GM10847 (cell line): ENCODE measurements around the gene HAAO.

Experiments
- POLR2A ChIP-seq: IDR thresholded peaks from 2 replicates; pipeline ENCODE4 v1.6.1; 2011; ENCODE audit not compliant: insufficient read length; ENCODE audit errors: extremely low read depth

Gene HAAO

DNA sequence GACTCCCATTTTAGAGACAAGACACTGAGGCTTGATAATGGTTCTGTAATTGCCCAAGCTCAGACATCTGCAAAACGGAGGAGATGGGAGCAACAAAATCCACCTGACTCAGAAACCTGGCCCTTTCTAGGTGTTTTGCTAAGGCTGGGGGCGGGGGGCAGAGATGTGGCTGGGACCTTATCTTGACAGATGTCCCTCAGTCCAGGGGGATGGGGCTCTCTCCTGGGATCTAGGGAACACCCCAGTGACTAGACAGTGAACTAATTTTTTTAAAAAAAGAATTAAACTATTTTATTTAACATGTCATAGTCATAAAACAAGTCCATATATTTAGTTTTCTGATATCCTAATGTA is 32.0 kb upstream of the HAAO start:
- TF ChIP-seq POLR2A = no peak

DNA sequence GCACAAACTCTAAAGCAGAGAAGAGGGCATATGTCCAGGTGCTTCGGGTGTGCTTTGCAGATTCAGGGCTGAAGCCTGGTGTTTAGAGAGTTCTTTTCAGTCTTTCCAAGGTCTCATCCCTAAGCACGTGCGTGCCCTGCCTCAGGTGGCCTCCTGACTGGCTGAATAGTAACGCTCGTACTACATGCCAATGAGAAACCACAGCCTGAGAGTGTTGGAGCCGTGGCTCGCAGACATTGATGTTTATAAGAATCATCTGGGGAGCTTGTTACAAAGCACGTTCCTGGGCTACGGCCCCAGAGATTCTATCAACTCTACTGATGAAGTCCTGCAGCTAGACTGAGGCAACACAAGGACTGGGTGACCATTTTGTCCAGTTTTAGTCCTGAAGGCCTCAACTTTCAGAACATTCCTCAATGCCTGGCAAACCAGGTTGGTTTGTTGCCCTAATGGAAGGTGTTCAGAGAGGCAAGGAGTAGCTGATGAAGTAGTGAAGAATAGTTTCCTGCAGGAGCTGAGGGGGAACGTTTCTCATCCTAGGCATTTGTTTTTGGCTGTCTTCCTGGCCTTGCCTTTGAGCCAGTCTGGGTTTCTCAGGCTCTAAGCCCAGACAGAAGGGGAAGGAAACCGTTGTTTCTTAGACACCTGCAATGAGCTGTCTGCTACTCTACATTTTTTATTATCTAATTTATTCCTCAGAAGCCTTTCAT is 31.5 kb upstream of the HAAO start:
- TF ChIP-seq POLR2A = no peak

DNA sequence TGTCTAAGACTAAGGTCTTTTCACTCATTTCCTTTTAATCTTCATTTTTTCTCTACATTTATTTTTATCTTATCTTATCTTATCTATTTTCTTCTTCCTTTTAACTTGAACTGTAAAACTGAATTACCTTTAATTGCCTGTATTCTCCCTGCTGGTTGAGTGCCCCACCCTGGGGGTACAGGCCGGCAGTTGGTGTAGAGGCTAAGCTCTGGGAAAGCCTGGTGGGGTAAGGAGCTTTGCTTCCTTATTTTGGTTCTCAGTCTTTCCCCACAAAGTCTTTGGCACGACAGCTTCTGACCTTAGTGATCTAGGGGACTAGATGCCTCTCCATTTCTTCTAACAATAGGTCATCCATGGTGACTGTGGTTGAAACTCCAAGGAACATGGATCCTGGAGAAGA is 26.8 kb upstream of the HAAO start:
- TF ChIP-seq POLR2A = no peak

DNA sequence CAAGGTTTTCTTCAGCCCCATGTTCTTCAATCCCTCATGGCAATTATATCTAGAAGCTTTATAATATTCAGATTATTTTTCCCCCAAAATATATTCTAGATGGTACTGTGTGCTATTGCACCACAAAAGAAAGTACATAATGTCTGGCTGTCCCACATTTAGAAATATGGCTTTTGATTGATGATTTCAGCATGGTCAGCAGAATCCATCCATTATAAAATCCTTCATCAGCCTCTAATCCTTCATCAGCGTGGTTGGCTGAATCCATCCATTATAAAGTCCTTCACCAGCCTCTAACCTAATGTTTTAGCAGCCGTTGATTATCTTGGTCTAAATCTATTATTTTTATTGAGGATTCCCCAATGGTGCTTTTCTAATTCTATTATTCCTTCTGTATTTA is 23.3 kb upstream of the HAAO start:
- TF ChIP-seq POLR2A = no peak

DNA sequence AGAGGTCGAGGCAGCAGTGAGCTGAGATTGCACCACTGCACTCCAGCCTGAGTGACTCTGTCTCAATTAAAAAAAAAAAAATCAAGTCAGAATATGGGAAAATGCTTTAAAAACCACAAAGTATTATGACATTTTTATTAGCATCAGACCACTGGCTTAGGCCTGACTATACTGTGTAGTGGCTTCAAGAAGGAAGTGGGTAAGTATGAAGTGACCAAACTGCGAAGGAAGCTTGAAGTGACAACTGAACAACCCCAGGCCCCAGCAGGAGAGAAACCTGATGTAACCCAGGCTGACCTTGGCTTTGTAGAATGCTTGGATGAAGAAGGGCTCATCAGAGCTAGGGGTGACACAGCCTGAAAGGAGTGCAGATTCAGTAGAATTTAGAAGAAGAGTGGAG is 21.4 kb upstream of the HAAO start:
- no peak for TF ChIP-seq POLR2A

DNA sequence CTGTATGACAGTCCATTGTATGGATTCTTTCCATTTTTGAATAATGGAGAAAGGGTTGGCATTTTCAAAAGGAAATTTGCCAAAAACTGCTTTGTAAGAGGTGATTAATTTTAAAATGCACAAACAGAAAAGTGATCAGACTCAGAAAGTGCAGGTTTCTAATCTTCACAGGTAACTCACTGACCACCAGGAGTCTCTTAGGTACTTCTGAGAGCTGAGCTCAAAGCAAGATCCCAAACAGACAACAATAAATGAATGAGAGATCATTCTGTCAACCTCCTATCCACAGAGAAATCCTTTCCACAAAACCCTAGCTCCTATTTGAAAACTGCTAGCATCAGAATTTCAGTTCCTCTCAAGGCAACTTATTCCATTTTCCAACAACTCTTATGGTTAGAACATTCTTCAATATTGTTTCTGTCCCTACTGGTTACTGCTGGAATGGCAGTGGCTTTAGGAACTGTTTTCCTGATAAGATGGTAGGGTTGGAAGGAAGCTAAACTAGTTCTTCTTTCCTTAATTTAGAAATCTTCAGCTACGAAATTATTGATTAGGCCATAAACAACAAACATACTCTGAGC is 20.6 kb upstream of the HAAO start:
- no peak for TF ChIP-seq POLR2A

DNA sequence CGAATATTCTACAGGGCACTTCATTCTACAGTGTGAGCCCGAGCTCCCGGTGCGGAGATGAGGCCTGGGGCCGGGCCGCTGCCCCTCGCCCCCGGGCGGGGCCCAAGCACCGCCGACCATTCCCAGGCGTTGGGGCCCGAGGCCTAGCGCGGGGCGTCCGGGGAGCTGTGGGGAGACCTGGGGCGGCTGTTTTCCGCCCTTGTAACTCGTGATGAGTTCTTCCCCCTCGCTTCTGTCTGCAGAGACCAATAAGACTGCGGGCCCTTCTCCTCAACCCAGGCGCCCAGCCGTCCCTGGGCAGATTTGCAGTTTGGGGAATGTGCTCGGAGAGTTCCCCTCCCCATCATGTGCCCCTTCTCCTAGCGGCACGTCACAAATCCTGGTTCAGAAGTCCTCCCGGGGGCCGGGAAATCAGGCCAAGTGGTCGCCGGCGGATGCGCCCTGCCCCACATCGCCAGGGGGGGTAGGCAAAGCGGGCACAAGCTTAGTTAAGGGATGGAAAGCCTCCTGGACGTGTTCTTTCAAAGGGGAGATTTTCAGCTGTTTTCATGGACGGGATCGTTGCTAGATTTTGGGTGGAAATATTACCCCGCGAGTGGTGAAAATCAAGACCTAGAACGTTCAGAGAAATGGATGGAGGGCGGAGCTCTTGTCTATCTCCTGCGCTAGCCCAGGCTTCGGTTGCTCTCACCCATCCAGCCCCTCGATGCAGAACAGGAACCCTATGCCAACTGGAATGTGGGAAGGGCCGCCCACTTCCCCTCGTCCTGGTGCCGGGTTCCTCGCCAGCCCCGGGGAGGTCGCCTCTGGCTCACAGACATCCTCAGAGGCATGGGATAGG is 18.8 kb upstream of the HAAO start:
- TF ChIP-seq POLR2A = peak; percentile 11

DNA sequence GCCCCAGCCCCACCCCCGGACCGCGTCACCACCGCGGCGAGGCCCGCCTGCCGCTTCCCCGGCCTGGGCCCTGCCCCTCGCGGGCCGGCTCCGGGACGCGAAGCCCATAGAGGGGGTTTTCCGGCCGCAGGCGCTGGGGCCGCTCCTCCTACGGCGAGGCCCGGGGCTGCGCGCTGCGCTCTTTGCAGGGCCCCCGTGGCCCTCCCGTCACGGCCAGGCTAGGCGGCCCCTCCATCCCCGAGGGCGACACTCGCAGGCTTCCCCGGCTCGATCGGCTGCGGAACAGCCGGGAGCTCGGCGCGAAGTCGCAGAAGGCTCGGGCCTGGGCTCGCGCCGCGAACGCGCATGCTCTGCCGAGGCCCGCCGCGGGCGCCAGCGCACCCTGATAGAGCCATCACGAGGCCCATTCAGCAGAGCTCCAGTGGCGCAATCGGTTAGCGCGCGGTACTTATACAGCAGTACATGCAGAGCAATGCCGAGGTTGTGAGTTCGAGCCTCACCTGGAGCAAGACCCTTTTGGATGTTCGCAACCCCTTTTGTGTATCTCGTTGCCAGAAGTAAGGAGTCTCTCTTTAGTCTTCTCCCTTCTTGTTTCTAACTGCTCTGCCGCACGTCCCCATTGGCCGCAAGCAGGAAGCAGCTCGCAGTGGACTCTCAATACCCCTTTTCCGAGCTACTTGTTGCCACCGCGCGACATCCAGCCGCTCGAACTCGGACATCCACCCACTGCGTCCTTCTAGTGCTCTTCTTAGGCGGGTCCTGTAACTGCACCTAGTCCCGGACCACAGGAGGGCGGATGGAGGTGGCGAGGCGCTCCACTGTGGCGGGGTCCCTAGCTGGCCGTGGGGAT is 18.0 kb upstream of the HAAO start:
- peak; percentile 80 for TF ChIP-seq POLR2A

DNA sequence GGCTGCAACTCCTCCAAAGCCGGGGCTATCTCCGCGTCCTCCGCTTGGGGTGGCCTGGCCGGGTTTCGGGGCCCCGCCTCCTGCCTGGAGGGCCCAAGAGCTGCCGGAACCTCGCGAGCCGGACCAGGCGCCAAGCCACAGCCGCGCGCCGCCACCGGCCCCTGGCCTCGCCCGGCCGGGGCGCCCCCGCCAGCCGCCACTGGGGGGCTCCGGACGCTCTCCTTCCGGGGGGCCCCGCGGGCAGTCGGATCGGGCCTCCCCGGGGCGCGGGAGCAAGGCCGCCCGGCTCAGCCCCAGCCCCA is 17.4 kb upstream of the HAAO start:
- TF ChIP-seq POLR2A = no peak

DNA sequence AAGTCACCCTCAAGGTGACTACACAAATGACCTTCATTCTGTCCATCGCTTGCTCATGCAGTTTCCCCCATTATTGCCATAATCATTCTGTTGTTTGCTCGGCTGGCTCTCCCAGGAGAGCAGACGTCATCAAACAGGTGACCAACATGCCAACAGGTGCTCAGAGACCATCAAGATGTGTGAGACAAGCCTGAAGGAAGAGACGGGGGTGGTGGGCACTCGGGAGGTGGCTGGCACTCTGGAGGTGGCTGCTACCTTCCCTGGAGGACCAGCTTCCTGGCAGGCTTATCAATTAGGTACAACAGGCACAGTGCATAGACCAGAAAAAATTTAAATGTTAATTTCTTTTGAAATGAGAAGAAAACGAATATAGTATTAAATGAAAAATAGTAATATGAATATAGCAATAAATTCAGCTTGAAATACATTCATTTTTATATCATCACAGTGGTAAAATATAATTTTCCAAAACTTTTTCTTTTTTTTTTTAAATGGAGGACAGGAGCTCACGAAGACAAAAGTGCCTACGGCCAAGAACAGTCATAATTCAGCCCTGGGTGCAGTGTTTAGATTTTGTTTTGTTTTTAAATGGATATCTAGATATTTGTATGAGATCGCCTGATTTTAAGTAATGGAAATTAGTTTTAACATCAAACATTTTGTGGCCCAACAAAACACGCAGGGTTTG is 16.9 kb upstream of the HAAO start:
- no peak for TF ChIP-seq POLR2A

DNA sequence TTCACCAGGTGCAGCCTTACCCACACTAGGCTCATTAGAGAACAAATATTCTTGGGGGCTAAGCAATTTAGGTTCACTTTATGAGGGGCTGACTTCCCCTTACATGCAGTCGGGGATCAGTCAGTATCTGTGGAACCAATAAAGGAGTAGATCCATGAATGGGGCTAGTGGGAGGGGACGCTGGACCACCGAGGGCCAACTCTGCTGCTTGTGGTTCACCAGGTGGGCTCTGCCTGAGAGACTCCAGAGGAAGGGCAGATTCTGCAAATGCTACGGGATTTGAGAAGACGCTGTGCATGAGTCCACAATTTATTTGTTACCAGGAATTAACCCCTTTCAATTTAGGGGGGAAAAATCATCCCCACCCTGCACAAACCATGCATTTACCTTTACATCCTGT is 15.9 kb upstream of the HAAO start:
- no peak for TF ChIP-seq POLR2A

DNA sequence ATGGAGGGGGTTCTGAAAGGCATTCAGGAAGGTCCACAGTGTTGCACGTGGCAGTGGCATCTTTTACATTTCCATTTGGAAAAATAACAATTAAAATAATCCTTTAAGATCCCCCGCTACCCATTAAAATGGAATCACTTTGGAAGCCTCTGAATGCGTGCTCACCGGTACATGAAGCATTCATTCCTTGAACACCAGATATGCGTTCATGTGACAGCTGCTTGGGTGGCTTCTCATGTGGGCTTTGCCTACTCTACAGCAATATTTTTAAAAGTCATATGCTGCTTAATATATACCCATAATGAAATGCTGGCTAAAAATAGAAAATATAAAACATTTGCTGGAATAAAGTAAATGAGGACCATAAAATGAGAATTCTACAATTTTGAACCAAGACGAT is 14.4 kb upstream of the HAAO start:
- no peak for TF ChIP-seq POLR2A

DNA sequence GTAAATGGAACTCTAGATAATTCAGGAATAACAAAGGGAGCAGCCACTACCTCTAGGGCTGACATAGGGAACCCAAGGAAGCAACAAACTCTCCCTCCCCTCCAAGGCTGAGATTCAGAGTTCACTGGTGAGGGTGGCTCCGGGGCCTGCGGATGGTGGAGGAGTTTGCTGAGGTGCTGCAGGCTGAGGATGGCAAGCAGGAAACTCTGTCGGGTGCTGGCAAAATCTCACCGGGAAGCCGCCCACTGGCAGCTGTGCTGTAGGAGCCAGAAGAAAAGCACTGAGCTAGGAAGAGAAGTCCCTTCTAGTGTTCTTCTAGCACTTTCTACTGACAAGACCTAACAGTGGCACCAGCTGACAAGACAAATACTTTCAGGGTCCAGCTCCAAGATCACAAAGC is 12.5 kb upstream of the HAAO start:
- no peak for TF ChIP-seq POLR2A

DNA sequence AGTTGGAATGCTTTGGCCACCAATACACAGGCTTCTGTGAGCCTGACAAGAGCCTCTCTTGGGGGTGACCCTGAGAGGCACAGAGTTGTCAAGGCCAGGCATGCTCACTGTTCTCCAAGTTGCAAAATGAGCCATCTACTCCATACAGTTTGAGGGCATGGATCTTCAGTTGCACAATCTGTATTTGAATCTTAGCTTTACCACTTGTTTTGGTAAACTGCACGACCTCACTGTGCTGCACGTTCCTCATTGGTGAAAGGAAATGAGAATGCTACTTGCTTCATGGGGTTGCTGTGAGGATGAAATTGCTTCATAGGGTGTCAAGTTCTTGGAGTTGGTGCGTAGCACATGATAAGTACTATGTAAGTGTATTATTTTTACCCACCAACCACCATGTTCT is 12.0 kb upstream of the HAAO start:
- TF ChIP-seq POLR2A = no peak

DNA sequence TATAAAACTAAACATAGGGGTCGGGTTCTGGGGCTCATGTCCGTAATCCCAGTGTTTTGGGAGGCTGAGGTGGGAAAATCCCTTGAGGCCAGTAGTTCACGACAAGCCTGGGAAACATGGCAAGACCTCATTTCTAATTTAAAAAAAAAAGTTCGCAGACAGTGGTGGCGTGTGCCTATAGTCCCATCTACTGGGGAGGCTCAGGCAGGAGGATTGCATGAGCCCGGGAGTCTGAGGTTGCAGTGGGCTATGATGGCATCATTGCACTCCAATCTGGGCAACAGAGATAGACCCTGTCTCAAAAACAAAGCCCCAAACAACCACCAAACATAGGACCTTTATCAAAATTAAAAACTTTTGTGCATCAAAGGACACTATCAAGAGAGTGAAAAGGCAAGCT is 9.8 kb upstream of the HAAO start:
- TF ChIP-seq POLR2A = no peak

DNA sequence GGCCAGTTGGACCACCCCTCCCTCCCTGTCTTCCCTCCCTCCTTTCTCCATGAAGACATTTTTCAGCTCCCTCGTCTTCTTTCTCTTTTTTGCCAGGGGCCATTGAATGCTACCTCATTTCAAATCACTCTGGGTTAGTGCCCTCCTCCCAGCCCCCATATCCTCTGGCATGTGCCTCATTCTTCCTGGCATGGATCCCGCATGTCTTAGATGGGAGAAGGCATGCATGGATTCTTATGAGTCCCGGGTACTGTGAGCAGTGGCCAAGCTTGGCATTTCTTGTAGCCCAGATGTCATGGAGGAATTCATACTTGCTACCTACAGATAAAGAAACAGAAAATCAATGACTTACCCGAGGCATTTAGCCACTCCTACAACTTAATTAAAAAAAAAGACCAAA is 9.0 kb upstream of the HAAO start:
- TF ChIP-seq POLR2A = no peak

DNA sequence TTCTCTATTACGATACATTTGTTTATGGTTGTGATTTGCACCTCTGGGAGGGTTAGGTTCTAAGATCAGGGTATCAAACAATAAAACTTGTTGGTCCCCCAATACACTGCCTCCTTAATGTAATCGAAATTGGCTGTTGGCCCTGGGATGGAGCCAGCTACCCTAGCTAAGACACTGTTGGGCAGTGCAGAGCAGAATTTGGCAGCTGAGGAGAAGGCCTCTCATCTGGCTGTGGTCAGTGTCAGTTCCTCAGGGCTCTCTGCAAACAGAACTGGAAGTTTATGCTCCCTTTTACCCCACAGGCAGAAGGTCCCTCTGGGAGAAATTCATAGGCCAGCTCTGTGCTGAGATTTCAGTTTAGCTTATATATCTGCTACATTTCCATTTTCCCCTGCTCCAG is 8.6 kb upstream of the HAAO start:
- TF ChIP-seq POLR2A = no peak
